Measurements from ENCODE around the gene WSCD1.

Gene WSCD1

DNA sequence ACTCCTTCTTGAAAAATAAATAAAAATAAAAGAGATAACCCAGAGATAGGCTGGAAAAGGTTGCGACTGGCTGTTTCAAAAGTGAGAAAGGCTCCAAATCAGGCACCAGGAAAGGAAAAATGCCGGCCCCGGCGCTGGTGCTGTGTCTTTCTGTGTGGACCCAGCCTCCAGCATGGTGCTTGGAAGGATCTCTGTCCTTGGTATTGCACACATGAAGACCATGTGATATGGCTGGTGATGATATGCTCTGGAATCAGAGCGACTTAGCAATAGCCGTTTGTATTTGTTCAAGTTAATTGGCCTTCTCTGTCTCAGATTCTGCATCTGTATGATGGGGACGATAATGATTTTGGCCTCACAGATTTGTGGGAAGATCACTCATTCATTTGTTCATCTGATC is 3.4 kb downstream of the WSCD1 start:
- Histone ChIP-seq H3F3A (ENCODE audit: insufficient read depth, low read length) (no peaks in the 10 kb centered on the region), H3K9me3 (ENCODE audit: low read length) (no peaks in the 10 kb centered on the region), H3K79me2 (ENCODE audit: insufficient read depth, low read length) (no peaks in the 10 kb centered on the region), H3K27ac (ENCODE audit: low read depth, low read length, poor library complexity, severe bottlenecking) (no peak overlapping the region), H3K4me1 (ENCODE audit: insufficient read depth, low read length, severe bottlenecking) (no peaks in the 10 kb centered on the region), H2AFZ (ENCODE audit: low read length) (no peak overlapping the region), H3K36me3 (ENCODE audit: insufficient read depth, low read length) (no peaks in the 10 kb centered on the region), H3K27me3 (ENCODE audit: insufficient read depth, low read length) (no peaks in the 10 kb centered on the region), H3K4me3 (ENCODE audit: low read depth, low read length, poor library complexity, severe bottlenecking) (no peak overlapping the region), H3K9me2 (ENCODE audit: low read depth, low read length) (no peaks in the 10 kb centered on the region), H3K4me2 (ENCODE audit: low read length) (no peak overlapping the region), H3K9ac (ENCODE audit: low read length) (no peak overlapping the region), H4K20me1 (ENCODE audit: insufficient read depth, low read length) (no peaks in the 10 kb centered on the region)
- TF ChIP-seq EZH2 (IDR thresholded peaks at IDR 0.05; ENCODE audit: borderline replicate concordance, low read length), result no peak
- TF ChIP-seq, protein P1, sequence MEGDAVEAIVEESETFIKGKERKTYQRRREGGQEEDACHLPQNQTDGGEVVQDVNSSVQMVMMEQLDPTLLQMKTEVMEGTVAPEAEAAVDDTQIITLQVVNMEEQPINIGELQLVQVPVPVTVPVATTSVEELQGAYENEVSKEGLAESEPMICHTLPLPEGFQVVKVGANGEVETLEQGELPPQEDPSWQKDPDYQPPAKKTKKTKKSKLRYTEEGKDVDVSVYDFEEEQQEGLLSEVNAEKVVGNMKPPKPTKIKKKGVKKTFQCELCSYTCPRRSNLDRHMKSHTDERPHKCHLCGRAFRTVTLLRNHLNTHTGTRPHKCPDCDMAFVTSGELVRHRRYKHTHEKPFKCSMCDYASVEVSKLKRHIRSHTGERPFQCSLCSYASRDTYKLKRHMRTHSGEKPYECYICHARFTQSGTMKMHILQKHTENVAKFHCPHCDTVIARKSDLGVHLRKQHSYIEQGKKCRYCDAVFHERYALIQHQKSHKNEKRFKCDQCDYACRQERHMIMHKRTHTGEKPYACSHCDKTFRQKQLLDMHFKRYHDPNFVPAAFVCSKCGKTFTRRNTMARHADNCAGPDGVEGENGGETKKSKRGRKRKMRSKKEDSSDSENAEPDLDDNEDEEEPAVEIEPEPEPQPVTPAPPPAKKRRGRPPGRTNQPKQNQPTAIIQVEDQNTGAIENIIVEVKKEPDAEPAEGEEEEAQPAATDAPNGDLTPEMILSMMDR (IDR thresholded peaks at IDR 0.05; ENCODE audit: low read length), result no peak

DNA sequence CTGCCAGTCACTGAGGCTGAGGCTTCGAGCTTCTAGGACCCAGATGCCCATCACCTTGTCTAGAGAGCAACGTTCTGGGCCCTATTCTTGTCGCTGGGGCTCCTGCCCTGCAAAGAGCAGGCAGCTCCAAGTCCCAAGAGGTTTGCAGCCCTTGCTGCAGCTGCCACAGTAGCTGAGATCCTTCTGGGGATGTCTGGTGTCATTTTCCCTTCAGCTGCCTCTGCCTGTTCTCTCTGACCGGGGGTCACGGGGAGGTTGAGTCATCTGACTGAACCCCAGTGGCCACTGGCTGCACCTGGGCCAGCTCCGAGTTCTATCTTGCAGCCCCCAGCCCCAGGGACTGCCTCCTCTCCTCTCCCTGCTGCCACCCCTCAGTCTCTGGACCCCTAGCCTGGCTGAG is 4.9 kb downstream of the WSCD1 start:
- H3K9me3 ChIP-seq (ENCODE audit: low read length), result no peaks in the 10 kb centered on the region
- H3K4me3 ChIP-seq (ENCODE audit: low read depth, low read length, poor library complexity, severe bottlenecking), result no peak overlapping the region
- no peaks in the 10 kb centered on the region for H3K36me3 ChIP-seq (ENCODE audit: insufficient read depth, low read length)
- no peaks in the 10 kb centered on the region for H3K9me2 ChIP-seq (ENCODE audit: low read depth, low read length)
- no peaks in the 10 kb centered on the region for H3K79me2 ChIP-seq (ENCODE audit: insufficient read depth, low read length)
- no peak overlapping the region for H3K4me2 ChIP-seq (ENCODE audit: low read length)
- no peaks in the 10 kb centered on the region for H4K20me1 ChIP-seq (ENCODE audit: insufficient read depth, low read length)
- no peak overlapping the region for H3K9ac ChIP-seq (ENCODE audit: low read length)
- no peaks in the 10 kb centered on the region for H3F3A ChIP-seq (ENCODE audit: insufficient read depth, low read length)
- H2AFZ ChIP-seq (ENCODE audit: low read length), result no peak overlapping the region
- H3K4me1 ChIP-seq (ENCODE audit: insufficient read depth, low read length, severe bottlenecking), result no peaks in the 10 kb centered on the region
- 0 out of 2 replicates have a peak, but pooled peaks cover 3% of the 10 kb centered on the region for H3K27me3 ChIP-seq (ENCODE audit: insufficient read depth, low read length)
- TF ChIP-seq EZH2 (IDR thresholded peaks at IDR 0.05; ENCODE audit: borderline replicate concordance, low read length), result no peak
- TF ChIP-seq, protein P1 (IDR thresholded peaks at IDR 0.05; ENCODE audit: low read length), result no peak
- no peak overlapping the region for H3K27ac ChIP-seq (ENCODE audit: low read depth, low read length, poor library complexity, severe bottlenecking)

- Histone ChIP-seq H3K36me3 (ENCODE audit: insufficient read depth, low read length) (no peaks in the 10 kb centered on the region), H3K27me3 (ENCODE audit: insufficient read depth, low read length) (0 out of 2 replicates have a peak, but pooled peaks cover 3% of the 10 kb centered on the region), H3K9me2 (ENCODE audit: low read depth, low read length) (no peaks in the 10 kb centered on the region), H3K9me3 (ENCODE audit: low read length) (no peaks in the 10 kb centered on the region), H3K79me2 (ENCODE audit: insufficient read depth, low read length) (no peaks in the 10 kb centered on the region), H3F3A (ENCODE audit: insufficient read depth, low read length) (no peaks in the 10 kb centered on the region), H3K27ac (ENCODE audit: low read depth, low read length, poor library complexity, severe bottlenecking) (no peak overlapping the region), H3K9ac (ENCODE audit: low read length) (no peak overlapping the region), H3K4me3 (ENCODE audit: low read depth, low read length, poor library complexity, severe bottlenecking) (no peak overlapping the region), H3K4me1 (ENCODE audit: insufficient read depth, low read length, severe bottlenecking) (no peaks in the 10 kb centered on the region), H3K4me2 (ENCODE audit: low read length) (no peak overlapping the region), H4K20me1 (ENCODE audit: insufficient read depth, low read length) (no peaks in the 10 kb centered on the region), H2AFZ (ENCODE audit: low read length) (no peak overlapping the region)
- TF ChIP-seq EZH2 (IDR thresholded peaks at IDR 0.05; ENCODE audit: borderline replicate concordance, low read length), result no peak
- TF ChIP-seq, protein P1 (IDR thresholded peaks at IDR 0.05; ENCODE audit: low read length), result no peak
Observed at GRCh38 chr17:6075845-6076244, 5.7 kb downstream of the WSCD1 start.

Measured in OCI-LY1 (cell line).